HG03558 (cell line): ENCODE measurements around the gene EIF1.

ENCODE experiments used
- ATAC-seq: cut with Tn5 transposase; IDR thresholded peaks from one replicate; pipeline ENCODE4 v1.9.1; 2021; ENCODE audit warnings: moderate number of reproducible peaks; ENCODE audit not compliant: unreplicated experiment; ENCODE audit errors: extremely low read depth

EIF1 gene

DNA sequence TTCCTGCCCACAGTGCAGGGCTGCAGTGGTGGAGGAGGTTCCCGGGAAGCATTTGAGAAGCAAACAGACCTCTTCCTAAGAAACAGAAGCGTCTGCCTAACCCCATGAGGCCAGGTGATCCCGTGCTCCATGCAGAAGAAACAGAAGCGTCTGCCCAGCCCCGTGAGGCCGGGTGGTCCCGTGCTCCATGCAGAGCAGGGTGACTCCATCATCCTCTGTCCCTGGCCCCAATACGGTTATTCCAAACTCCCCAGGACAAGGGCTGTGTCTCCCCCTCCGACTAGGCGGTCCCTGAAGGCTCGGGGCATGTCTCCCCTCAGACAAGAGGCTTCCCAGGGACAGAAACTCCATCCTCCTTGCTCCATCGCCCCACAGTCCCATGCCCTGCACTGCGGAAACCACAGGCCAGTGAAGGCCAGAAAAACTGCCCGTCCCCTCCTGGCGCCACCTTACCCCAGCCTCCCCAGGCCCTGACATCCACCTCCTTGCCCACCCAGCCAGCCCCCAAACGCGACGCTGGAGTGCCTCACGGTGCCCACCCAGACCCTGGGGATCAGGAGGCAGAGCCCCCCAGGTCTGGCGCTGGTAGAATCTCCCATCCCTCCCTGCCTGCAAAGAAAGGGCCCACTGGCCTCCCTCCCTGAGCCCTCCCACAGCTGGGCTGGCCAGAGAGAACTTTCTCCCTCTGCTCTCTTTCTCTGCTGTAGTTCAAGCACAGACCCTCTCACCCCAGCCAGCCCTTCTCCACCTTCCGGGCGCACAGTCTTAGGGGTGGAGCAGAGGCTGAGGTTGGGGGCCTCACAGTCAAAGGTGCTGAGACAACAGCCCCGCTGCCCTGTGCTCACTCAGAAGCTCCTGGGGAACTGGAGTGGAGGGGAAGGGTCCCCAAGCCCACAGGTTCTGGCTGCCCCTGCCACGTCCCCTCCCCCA is 33.7 kb upstream of the EIF1 start:
- ATAC-seq, result no peak

DNA sequence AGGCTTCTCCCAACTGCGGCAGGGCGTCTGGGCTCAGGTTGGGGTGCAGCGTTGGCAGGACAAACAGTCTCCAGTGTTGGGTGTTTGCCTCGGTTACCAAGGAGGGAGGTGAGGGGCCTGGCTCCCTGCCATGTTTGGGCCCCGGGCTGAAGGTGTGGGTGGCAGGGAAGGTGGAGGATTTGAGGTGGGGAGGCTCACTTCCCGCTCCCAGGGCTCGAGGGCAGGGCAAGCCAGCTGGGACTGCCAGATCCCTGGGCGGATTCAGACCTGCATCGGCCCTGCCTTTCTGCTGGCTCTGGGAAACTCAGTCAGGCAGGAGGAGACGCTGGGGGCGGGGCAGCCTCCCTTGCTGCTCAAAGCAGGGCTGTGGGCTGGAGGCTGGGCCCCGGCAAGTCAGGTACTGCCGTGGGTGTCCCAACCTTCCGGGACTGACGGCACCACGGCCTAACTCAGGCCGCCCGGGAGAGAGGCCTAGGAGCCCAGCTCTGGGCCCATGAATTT is 33.0 kb upstream of the EIF1 start:
- no peak for ATAC-seq

DNA sequence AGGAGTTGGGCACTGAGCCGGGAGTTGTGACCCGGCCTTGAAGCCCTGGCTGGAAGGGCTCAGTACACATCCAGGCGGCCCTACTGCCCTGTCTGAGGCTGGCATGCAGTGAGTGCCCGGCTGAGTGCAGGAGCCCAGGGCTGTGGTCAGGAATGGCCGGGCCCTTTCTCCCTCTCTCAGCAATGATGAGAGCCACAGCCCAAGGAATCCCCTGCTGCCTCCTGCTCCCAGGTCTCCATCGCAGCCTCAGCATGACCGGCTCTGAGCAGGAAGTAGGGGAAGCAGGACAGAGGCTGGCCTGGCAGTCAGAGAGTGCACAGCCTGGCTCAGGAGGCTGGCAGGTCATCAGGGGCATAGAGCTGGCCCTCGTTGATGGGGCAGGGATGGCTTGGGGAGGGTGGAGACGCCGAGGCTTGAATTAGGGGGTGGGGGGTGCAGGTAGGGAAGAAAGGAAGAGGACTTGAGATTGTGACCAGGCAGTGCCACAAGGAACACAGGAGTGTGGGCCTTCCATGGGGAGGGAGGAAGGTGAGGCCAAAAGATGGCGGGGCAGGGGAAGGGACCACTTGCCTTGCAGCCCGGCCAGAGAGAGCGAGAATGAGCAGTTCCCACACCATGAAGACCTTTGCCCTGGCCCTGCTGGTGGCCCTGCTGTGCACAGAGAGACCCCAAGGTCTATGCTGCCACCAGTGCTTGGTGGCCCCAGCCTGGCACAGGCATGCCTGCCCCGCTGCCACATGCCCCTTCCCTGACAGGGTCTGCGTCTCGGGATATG is 32.2 kb upstream of the EIF1 start:
- ATAC-seq, result no peak

DNA sequence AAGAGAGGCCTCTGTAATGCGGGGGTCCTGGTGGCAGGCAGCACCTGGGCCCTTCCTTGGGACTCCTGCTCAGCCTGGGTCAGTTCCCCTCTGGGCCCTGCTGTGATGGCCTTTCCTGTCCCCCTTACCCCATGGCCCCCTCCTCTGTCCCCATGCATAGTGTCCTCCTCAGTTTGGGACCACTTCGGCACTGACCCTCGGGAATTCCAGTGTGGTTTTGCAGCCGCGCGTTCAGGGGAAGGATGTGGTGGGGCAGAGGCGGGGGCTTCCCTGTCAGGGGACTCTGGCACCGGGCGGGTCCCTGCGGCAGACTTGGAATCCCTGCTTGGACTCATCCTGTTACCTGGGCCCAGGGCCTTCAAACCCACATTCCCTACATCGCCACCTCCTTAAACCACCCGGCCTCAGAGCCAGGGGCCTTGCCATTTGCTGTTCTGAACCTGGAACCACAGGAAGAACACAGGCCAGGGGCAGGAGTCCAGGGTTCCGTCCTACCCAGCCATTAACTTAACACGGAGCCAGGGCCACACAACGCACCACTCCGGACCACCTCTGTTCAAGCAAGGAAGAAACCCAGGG is 31.4 kb upstream of the EIF1 start:
- no peak for ATAC-seq

DNA sequence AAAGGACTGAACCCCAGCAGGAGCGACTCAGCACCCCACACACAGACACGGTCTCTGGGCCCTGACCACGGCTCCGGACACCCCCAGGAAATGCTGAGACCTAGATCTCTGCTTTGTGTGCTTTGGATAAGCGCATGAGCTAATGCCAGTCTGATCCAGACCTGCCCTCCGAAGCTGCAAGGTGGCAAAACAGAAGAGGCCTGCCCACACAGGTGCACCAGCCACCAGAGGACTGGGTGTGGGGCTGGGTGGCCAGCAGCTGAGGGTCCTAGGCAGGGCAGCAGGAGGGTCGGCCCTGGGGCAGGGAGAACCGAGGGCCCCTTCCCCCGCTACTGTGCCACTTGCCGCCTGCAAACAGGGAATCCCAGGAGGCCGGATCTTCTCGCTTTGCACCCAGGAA is 30.7 kb upstream of the EIF1 start:
- no peak for ATAC-seq

DNA sequence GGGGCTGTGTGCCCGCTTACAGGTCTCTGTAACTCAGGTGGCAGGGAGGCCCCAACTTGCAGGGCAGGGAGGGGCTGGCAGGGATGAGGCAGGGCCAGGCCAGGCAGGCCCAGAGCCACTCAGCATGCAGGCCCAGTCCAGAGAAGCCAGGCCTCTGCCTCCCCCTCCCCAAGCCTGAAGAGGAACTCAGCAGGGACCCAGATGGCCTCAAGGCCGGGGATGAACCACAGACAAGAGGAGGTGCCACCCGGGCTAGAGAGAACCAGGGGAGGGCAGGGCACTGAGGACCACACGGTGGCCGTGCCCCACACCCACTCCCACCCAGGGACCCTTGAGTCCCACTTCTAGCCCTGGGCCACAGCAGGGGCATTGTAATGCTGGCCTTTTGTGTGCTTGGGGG is 29.8 kb upstream of the EIF1 start:
- ATAC-seq, result no peak

DNA sequence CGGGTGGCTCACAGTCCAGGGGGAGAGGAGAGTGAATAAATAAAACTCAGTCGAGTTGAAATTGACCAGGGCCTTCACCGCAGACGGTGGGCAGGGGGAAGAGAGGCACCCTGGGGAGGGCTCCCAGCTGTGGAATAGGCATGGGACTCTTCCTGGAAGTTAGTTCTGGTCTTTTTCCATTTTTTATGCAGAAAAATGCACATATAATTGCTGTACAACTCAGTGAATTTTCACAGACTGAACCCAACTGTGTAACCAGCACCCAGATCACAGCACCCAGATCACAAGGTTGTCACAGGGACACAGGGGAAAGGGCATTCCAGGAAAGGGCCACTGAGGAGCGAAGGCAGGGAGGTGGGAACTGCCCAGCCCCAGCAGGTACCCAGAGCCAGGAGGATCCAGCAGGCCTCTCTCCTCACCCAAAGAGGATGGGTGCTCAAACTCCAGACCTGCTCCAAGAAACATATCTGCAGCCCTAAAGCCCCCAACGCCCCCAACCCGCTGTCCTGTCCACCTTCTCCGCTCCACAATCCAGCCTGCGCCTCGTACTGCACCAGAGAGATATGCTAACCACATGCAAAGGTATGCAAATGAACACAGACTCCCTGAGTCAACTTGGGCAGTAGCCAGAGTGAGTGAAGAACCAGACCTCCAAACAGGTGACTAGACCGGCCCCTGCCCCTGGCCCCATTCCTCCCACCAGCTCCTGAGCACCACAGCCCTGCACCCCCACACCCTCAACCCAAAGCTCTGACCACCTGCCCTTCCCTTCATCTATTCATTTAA is 29.1 kb upstream of the EIF1 start:
- ATAC-seq, result no peak

DNA sequence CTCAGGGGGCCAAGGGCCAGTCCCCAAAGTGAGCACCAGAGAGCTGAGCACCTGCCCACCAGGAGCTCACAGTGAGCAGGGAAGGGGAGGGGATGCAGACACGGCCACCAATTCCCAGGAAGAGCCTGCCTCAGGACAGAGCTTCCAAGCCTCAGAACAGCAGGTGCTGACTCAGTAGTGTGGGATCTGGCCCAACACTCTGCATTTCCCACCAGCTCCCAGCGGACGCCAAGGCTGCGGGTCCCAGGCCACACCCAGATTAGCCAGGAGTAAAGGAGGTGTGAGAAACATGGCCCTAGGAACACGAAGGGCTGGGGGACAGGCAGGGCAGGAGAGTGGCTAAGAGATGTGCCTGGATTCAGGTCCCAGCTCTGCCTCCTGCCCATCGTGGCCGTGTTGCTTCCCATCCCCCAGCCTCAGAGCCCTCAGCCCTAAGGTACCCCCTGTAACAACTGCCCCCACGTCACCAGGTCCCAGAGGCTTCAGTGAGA is 28.4 kb upstream of the EIF1 start:
- no peak for ATAC-seq

DNA sequence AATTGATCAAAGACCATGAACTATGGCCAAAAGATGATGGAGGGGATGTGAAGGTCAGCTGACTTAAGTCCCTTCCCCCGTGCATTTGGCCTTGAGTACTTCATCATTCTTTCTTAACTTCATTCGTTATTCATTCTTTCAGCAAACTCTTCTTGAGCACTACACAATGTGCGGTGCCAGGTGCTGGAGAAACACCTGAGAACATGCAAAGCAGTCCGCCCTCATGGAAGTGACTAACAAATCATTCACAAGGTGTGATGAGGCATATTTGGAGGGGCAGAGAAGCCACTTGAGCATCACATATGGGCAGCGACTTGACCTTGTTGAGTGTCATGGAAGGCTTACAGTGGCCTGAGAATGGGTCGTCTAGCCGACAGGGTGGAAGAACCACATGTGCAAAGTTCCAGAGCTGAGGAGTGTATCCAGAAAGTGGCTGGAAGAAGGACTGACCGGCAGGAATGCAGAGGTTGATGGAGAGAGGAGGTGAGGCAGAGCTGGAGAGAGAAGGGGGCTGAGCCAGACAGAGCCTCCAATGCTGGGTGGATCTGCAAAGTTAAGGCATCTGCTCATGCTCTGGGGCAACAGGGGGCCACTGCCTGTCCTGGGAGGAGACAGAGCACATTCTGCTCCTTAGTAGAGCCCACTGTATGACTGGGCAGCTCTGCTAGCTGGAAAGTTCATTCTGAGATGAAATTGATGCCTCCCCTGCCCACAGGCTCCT is 25.1 kb upstream of the EIF1 start:
- no peak for ATAC-seq

DNA sequence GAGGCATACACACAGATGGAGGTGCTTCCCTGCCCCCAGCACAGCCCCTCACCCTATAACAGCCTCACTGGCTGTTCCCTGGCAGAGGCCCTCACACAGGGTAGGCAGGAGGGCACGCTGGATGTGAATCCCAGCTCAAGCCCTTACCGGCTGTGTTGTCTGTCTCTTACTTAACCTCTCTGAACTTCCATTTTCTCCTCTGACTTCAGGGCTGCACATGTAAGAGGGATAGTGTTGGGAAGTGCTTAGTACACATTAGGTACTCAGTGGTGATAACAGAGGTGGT is 24.6 kb upstream of the EIF1 start:
- ATAC-seq, result no peak

DNA sequence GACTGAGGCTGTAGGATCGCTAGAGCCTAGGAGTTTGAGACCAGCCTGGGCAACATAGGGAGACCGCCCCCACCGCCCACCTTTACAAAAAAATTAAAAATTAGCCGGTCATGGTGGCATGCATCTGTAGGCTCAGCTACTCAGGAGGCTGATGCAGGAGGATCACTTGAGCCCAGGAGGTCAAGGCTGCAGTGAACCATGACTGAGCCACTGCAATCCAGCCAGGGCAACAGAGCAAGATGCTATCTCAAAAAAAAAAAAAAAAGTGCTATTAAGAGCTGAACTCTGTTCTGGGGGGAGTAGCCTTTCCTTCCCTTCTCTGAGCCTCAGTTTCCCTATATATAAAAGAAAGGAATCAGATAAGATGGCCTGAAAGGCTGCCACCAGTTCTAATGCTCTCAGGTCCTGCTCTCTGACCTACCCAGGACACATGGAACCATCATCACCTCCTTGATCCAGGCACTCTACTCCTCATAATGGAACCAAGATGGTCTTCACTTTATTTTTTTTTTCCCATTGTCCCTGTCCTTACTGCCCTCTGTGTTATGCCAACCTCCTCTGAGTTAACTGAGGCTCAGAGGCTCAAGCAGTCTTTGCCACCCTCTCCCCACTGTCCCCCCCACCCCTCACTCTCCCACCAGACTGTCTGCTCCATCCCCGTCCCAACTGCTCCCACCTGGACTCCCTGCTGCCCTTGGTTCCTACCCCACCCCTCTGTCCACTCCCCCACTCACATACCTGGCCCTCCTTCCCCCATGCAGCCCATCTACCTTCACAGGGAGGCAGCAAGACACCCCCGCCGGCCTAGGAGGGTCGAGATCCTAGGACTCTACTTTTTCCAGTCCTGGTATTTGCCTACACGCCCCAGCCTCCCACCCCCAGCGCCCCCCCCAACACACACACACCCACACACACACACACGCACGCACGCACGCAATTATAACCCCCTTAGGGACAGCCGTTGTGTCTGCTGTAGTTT is 23.8 kb upstream of the EIF1 start:
- ATAC-seq, result no peak

DNA sequence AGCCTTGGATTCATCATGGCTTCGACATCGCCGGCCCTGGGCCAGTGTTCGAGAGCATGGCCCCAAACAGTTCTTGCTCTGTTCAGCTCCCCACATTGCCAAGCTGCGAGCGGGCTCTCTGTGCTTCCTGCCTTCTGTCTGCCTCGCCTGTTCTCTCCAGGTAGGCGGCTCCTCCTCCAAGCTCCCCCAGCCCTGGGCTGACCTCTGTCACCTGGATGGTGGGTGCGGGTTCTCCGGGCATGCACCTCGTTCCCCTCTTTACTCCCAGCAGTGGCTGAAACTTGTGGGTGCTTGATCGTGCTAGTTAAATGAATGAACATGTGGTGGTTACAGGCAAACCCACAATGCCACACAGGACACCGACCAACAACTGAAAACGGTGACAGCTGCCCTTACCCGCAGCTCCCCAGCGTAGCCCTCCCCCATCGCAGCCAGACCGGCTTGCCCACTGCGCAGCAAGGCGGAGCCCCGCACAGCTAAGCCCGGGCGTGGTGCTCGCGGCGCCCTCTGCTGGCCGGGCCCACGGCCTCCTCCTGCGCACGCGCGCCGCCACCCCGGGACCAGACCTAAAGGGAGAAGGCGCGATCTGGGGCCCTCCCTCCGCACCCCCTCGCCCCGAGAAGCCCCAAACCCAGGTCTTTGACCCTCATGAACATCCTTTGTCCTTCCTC is 23.0 kb upstream of the EIF1 start:
- peak; percentile 35 for ATAC-seq

DNA sequence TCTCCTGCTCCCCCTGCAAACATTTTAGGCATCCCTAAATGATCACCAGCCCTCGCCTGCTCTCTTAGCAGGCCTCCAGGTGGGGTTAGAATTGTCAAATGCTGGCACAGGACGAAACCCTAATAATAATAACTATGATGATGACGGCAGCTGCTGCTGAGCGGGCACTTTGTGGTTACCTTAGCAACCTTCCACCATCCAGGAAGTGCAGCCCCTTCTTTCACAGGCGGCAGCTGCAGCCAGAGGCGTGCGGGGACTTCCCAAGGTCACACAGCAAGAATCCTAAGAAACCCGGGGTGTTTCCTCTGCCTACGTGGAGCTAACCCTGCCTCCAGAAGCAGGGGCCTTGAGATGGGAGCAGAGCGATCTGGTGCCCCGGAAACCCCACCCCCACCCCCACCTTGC is 22.4 kb upstream of the EIF1 start:
- ATAC-seq, result peak; percentile 25

DNA sequence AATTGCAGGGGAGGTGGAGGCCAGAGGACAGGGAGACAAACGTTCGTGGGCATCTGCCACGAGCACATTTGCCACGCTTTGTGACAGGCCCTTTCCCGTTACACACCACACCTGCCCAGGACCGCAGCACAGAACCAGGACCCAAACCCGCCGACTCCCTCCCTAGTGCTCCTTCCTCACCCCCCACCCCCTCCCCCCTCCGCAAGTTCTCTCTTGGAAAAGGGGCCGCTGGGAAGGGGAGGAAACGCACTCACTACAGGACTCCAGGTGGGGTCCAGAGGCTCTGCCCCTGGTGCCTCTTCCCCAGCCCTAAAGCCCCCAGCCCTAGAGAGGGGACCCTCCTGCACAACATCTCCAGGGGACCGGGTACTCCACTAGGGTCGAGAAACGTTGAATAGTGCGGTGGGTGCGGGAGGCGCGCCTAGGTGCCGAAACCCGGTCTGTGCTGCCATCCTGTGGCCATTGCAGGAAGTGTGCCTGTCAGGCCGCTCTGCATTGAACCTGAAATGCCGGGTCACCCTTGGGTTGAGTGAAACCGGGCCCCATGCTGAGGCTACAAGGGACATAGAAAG is 21.9 kb upstream of the EIF1 start:
- ATAC-seq, result no peak

DNA sequence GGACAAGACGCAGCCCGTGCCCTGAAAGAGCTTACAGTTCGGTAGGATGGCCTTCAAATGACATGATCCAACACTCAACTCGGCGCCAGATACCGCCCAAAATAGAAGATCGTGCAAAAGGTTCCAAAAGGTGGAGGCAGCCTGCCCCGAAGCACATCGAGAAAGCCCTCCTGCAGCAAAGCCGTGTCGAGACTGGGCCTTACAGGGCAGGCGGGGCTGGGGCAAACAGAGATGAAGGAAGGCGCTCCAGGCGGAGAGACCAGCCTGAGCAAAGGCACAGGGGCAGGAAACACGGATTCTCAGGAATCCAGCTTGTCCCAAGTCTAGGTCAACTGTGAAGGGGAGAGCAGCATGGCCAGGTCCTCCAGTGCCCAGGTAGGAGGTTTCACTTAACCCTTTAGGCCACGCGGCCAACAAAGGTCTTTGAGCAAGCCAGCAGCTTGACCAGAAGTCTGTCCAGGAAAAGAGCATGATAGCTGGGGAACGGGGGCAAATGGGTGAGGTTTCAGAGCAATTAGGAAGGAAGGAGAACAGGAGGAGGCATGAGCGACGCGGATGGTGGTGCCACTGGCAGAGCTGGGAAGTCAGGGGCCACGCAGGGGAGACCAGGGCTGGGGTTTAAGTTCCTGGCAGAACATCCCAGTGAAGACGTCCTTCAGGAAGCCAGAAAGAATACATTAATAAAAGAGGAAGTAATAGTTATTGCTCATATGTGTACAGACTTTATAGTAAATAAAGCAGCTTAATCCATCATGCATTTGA is 21.2 kb upstream of the EIF1 start:
- ATAC-seq, result no peak

DNA sequence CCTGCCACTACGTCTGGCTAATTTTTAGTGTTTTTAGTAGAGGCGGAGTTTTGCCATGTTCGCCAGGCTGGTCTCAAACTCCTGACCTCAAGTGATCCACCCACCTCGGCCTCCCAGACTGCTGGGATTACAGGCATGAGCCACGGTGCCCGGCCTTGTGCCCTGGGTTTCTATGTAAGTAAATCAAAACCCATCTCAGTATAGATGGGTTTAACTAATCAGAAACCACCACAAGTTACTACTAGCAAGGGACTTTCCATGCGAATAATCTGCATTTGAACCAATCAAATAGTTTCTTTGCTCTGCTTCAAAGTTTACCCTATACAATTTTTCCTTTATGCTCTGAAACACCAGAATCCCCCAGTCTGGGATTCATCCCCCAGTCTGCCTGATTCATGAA is 16.5 kb upstream of the EIF1 start:
- no peak for ATAC-seq
